Neuronal stem cell (in vitro differentiated cells): Measurements from ENCODE around the gene FNDC11.

Source experiments
- DNase-seq: peaks from one replicate; pipeline ENCODE4 v3.0.0-alpha.2; 2013; ENCODE audit warnings: low spot score
- H2AFZ ChIP-seq: one replicate; pipeline ENCODE4 v1.6.1; 2013; ENCODE audit warnings: mild to moderate bottlenecking, low read length, inconsistent platforms
- H2AK5ac ChIP-seq: 2 replicates; pipeline ENCODE4 v1.6.1; 2013; ENCODE audit warnings: low read depth, mild to moderate bottlenecking, inconsistent platforms, low read length, moderate library complexity, mixed read lengths
- H2BK120ac ChIP-seq: 2 replicates; pipeline ENCODE4 v1.6.1; 2013; ENCODE audit warnings: low read depth, mild to moderate bottlenecking, inconsistent platforms, low read length, moderate library complexity, mixed read lengths
- H2BK12ac ChIP-seq: one replicate; pipeline ENCODE4 v1.6.1; 2013; ENCODE audit warnings: low read length, inconsistent platforms
- H2BK15ac ChIP-seq: 2 replicates; pipeline ENCODE4 v1.6.1; 2013; ENCODE audit warnings: mild to moderate bottlenecking, low read length, inconsistent platforms, mixed read lengths
- H2BK5ac ChIP-seq: one replicate; pipeline ENCODE4 v1.6.1; 2013; ENCODE audit warnings: inconsistent platforms, mild to moderate bottlenecking, low read length, moderate library complexity
- H3K14ac ChIP-seq: one replicate; pipeline ENCODE4 v1.6.1; 2013; ENCODE audit warnings: low read length, inconsistent platforms
- H3K18ac ChIP-seq: 2 replicates; pipeline ENCODE4 v1.6.1; 2013; ENCODE audit warnings: low read length, inconsistent platforms
- H3K23ac ChIP-seq: 2 replicates; pipeline ENCODE4 v1.6.1; 2013; ENCODE audit warnings: low read depth, mild to moderate bottlenecking, mixed read lengths, low read length, inconsistent platforms; ENCODE audit not compliant: poor library complexity
- H3K27ac ChIP-seq: replicated peaks from 3 replicates; pipeline ENCODE4 v1.5.1; 2013; ENCODE audit warnings: low read length, inconsistent platforms
- H3K27me3 ChIP-seq, 3 experiments: 2 replicates each; pipeline ENCODE4 v1.6.1; 2013; ENCODE audit warnings: low read length in 3 of 3, mild to moderate bottlenecking in 2 of 3, inconsistent platforms in 1 of 3, low read depth in 1 of 3, mixed read lengths in 1 of 3, moderate library complexity in 1 of 3; ENCODE audit not compliant: control insufficient read depth in 3 of 3, insufficient read depth in 3 of 3
- H3K36me3 ChIP-seq, 2 donors: replicated peaks in 1 of 2; 2 replicates each; pipeline ENCODE4 v1.6.1; 2013; ENCODE audit warnings: low read length in 2 of 2; ENCODE audit not compliant: control insufficient read depth in 2 of 2, insufficient read depth in 2 of 2
- H3K4ac ChIP-seq: 2 replicates; pipeline ENCODE4 v1.6.1; 2013; ENCODE audit warnings: inconsistent platforms, mild to moderate bottlenecking, low read length, moderate library complexity
- H3K4me1 ChIP-seq, 2 donors: 1 replicate in 1 of 2; 2 replicates in 1 of 2; pipeline ENCODE4 v1.6.1; 2013; ENCODE audit warnings: low read length in 2 of 2, low read depth in 1 of 2; ENCODE audit not compliant: control insufficient read depth in 2 of 2, insufficient read depth in 1 of 2
- H3K4me2 ChIP-seq: one replicate; pipeline ENCODE4 v1.6.1; 2013; ENCODE audit warnings: mild to moderate bottlenecking, low read length, inconsistent platforms; ENCODE audit not compliant: insufficient read depth, poor library complexity, severe bottlenecking
- H3K4me3 ChIP-seq, 2 donors: 2 replicates each; pipeline ENCODE4 v1.5.1; 2013; ENCODE audit warnings: low read length in 2 of 2, mild to moderate bottlenecking in 2 of 2, inconsistent platforms in 1 of 2, moderate library complexity in 1 of 2
- H3K79me1 ChIP-seq: one replicate; pipeline ENCODE4 v1.6.1; 2013; ENCODE audit warnings: low read depth, mild to moderate bottlenecking, inconsistent platforms, low read length, moderate library complexity
- H3K9ac ChIP-seq: one replicate; pipeline ENCODE4 v1.6.1; 2013; ENCODE audit warnings: mild to moderate bottlenecking, low read depth, low read length, inconsistent platforms; ENCODE audit not compliant: poor library complexity
- H3K9me3 ChIP-seq, 2 donors: replicated peaks in 1 of 2; 2 replicates each; pipeline versions ENCODE3 to v1.6.1; 2013; ENCODE audit warnings: low read length in 2 of 2, mild to moderate bottlenecking in 2 of 2, inconsistent platforms in 1 of 2, low read depth in 1 of 2, mixed read lengths in 1 of 2, moderate library complexity in 1 of 2; ENCODE audit not compliant: control insufficient read depth in 2 of 2, insufficient read depth in 1 of 2
- H4K8ac ChIP-seq: one replicate; pipeline ENCODE4 v1.6.1; 2013; ENCODE audit warnings: low read depth, mild to moderate bottlenecking, inconsistent platforms, low read length, moderate library complexity
- H4K91ac ChIP-seq: one replicate; pipeline ENCODE4 v1.6.1; 2013; ENCODE audit warnings: low read length, low read depth, mild to moderate bottlenecking, inconsistent platforms; ENCODE audit not compliant: poor library complexity
- WGBS, 2 donors: extraction: QIAGEN DNeasy Blood & Tissue Kit; methylation state at CpG; one replicate each; pipeline ENCODE4 v1.1.7; 2013; ENCODE audit warnings: missing lambda C conversion rate in 2 of 2, mixed read lengths in 1 of 2; ENCODE audit not compliant: insufficient read length in 2 of 2, insufficient replicate concordance in 1 of 2; ENCODE audit errors: extremely low coverage in 2 of 2; 5-methylcytosine and 5-hydroxymethylcytosine counted together

Gene FNDC11

DNA sequence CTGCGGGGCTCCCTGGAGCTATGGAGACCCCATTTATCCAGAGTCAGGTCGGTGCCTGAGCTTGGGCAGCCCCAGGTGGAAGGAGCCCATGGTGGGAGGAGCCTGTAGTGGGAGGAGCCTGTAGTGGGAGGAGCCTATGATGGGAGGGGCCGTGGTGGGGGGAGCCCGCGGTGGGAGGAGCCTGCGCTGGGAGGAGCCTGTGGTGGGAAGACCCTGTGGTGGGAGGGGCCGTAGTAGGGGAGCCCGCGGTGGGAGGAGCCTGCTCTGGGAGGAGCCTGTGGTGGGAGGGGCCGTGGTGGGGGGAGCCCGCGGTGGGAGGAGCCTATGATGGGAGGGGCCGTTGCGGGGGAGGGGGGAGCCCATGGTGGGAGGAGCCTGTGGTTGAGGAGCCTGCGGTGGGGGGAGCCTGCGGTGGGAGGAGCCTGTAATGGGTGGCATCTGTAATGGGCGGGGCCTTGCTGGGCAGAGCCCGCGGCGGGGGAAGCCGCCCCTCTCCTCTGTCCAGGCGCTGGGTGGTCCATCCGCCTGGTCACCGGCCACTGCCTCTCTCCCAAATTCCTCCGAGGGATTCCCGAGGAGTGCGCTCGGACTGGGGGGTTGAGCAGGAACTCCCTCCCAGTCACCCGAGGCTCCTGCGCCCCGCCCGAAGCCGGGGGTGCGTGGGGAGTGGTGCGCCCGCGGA lies 567 bp upstream of the FNDC11 start:
- Histone ChIP-seq H3K4ac (no peak overlapping the region), H3K23ac (peak overlapping the region; percentile 55), H2BK12ac (no peak overlapping the region), H3K79me1 (peaks cover 2% of the 10 kb centered on the region), H2AFZ (peak overlapping the region; percentile 99), H3K4me2 (peak overlapping the region; percentile 83), H3K14ac (peak overlapping the region; percentile 89), H2BK15ac (peak overlapping the region; percentile 100), H3K36me3 (no peaks in the 10 kb centered on the region), H3K4me1 (peaks cover 18 to 20% of the 10 kb centered on the region in 2 donors), H3K9ac (peak overlapping the region; percentile 44), H4K8ac (no peak overlapping the region), H3K27me3 (peaks cover 0 to 10% (median 0%) of the 10 kb centered on the region in 3 experiments), H2BK120ac (no peak overlapping the region), H3K4me3 (peak overlapping the region; percentile 50 to 77), H3K9me3 (no peaks in the 10 kb centered on the region), H3K18ac (peak overlapping the region; percentile 99), H3K27ac (no peak overlapping the region), H2AK5ac (peak overlapping the region; percentile 99), H2BK5ac (peak overlapping the region; percentile 76), H4K91ac (no peak overlapping the region)
- DNase-seq: peak; percentile 92
- WGBS, 2 donors: no CpG with 5 or more reads among the region's 37 CpGs

DNA sequence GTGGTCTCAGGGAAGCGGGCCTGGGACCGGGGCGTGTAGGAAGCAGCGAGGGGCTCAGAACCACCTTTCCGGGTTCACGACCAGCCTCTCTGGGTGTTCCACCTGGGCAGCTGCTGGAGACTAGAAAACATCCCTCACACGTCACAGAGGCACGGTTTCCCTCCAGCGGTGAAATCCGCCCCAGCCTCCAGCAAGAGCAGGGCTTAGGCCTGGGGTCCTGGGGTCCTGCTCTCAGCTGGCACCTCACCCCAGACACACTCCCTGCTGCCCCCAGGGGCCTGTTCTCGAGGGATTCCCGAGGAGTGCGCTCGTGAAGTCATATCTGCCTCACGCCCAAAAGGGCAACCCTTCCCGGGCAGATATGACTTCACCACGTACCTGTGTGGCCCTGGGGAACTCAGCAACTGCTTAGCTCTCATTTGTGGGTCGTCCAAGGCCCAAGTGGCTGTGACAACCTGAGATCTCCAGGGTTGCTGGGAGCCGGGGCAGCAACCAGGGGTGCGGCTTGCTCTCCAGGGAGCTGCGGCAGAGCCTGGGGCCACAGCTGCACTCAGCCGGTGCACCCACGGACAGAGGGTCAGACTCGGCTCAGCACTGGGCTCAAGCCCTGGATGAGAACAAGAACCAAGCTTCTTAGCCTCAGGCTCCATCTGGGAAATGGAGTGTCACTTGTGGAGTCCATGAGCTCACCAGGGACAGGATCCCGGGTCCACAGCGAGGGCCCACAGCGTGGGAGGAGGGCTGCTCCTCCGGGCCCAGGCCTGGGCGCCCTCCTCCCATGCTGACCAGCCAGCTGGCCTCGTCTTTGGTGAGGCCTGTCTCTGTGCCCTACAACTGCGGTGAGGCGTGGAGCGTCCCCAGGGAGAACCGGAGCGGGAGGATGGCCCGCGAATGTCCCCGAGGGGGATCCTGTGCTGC lies 661 bp downstream of the FNDC11 start:
- H3K9me3 ChIP-seq: no peaks in the 10 kb centered on the region
- H3K36me3 ChIP-seq: no peaks in the 10 kb centered on the region
- peaks cover 17 to 18% of the 10 kb centered on the region in 2 donors for H3K4me1 ChIP-seq
- peak overlapping the region; percentile 100 for H2BK15ac ChIP-seq
- peak overlapping the region; percentile 23 for H3K4ac ChIP-seq
- peaks cover 2% of the 10 kb centered on the region for H3K79me1 ChIP-seq
- peak overlapping the region; percentile 90 for H3K9ac ChIP-seq
- H2BK120ac ChIP-seq: peak overlapping the region; percentile 94
- peak overlapping the region; percentile 91 for H3K18ac ChIP-seq
- H3K27ac ChIP-seq: no peak overlapping the region
- peak overlapping the region; percentile 53 for H4K91ac ChIP-seq
- peak overlapping the region; percentile 99 for H2AK5ac ChIP-seq
- peak overlapping the region; percentile 82 for H2BK5ac ChIP-seq
- H3K27me3 ChIP-seq: peaks cover 0 to 5% (median 0%) of the 10 kb centered on the region in 3 experiments
- H3K23ac ChIP-seq: peak overlapping the region; percentile 80
- DNase-seq: no peak
- H2AFZ ChIP-seq: peak overlapping the region; percentile 99
- no CpG with 5 or more reads among the region's 38 CpGs for WGBS, 2 donors
- H3K4me3 ChIP-seq: peak overlapping the region; percentile 50 to 77
- peak overlapping the region; percentile 83 for H3K4me2 ChIP-seq
- peak overlapping the region; percentile 94 for H3K14ac ChIP-seq
- H2BK12ac ChIP-seq: peak overlapping the region; percentile 90
- peak overlapping the region; percentile 17 for H4K8ac ChIP-seq

DNA sequence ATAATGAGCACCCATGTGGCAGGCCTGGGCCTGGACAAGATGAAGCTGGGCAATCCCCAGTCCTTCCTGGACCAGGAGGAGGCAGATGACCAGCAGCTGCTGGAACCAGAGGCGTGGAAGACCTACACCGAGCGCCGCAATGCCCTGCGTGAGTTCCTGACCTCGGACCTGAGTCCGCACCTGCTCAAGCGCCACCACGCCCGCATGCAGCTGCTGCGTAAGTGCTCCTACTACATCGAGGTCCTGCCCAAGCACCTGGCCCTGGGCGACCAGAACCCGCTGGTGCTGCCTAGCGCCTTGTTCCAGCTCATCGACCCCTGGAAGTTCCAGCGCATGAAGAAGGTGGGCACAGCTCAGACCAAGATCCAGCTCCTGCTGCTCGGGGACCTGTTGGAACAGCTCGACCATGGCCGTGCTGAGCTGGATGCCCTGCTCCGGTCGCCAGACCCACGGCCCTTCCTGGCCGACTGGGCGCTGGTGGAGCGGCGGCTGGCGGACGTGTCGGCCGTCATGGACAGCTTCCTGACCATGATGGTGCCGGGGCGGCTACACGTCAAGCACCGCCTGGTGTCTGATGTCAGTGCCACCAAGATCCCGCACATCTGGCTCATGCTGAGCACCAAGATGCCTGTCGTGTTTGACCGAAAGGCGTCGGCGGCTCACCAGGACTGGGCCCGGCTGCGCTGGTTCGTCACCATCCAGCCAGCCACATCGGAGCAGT lies 1.9 kb downstream of the FNDC11 start:
- WGBS, 2 donors: no CpG with 5 or more reads among the region's 45 CpGs
- Histone ChIP-seq H3K4ac (peak overlapping the region; percentile 14), H2BK15ac (peak overlapping the region; percentile 100), H2BK12ac (peak overlapping the region; percentile 46), H3K4me3 (no peak overlapping the region), H3K9ac (no peak overlapping the region), H3K18ac (peak overlapping the region; percentile 72), H2AFZ (no peak overlapping the region), H3K9me3 (no peaks in the 10 kb centered on the region), H3K79me1 (peaks cover 2% of the 10 kb centered on the region), H2BK5ac (peak overlapping the region; percentile 4), H3K4me2 (no peak overlapping the region), H3K27me3 (peaks cover 0 to 4% (median 0%) of the 10 kb centered on the region in 3 experiments), H2BK120ac (no peak overlapping the region), H4K8ac (no peak overlapping the region), H3K14ac (peak overlapping the region; percentile 76), H4K91ac (peak overlapping the region; percentile 75), H3K27ac (no peak overlapping the region), H3K4me1 (peaks cover 17 to 18% of the 10 kb centered on the region in 2 donors), H2AK5ac (peak overlapping the region; percentile 99), H3K36me3 (no peaks in the 10 kb centered on the region), H3K23ac (peak overlapping the region; percentile 81)
- DNase-seq: no peak
